Fibroblast of mammary gland (primary cell): ENCODE data around the gene CHST11.

Experiments used
- DNase-seq: peaks from one replicate; pipeline ENCODE4 v3.0.0-alpha.2; 2010; ENCODE audit warnings: low read depth
- H3K4me3 ChIP-seq: 2 replicates; pipeline ENCODE4 v1.5.1; 2011; ENCODE audit warnings: low read depth, mild to moderate bottlenecking, low read length, moderate library complexity; ENCODE audit not compliant: control insufficient read depth
- TF ChIP-seq, protein P1 (sequence below): conservative IDR thresholded peaks from 2 replicates; pipeline ENCODE4 v1.5.1; 2011; ENCODE audit warnings: low read depth, low read length, inconsistent platforms; ENCODE audit not compliant: control insufficient read depth, insufficient read depth

Gene CHST11

DNA sequence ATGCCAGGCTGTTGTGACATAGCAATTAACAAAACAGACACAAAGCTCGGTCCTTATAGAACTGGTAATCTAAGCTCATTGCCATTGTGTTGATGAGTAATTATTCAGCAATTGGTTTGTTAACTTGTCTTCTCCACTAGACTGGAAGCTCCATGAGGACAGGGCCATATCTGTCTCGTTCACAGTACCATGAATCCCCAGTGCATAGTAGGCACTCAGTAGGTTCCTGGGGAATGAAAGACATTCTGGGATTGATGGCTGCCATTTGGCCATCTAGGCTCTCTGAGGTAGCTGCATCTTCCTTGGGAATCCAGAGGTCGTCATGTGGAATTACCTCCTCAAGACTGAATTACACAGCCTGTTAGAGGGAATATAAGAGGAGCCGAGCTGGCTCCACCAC, 177.3 kb downstream of the CHST11 start:
- TF ChIP-seq, protein P1, sequence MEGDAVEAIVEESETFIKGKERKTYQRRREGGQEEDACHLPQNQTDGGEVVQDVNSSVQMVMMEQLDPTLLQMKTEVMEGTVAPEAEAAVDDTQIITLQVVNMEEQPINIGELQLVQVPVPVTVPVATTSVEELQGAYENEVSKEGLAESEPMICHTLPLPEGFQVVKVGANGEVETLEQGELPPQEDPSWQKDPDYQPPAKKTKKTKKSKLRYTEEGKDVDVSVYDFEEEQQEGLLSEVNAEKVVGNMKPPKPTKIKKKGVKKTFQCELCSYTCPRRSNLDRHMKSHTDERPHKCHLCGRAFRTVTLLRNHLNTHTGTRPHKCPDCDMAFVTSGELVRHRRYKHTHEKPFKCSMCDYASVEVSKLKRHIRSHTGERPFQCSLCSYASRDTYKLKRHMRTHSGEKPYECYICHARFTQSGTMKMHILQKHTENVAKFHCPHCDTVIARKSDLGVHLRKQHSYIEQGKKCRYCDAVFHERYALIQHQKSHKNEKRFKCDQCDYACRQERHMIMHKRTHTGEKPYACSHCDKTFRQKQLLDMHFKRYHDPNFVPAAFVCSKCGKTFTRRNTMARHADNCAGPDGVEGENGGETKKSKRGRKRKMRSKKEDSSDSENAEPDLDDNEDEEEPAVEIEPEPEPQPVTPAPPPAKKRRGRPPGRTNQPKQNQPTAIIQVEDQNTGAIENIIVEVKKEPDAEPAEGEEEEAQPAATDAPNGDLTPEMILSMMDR, result no peak
- no peak for DNase-seq
- no peak overlapping the region for H3K4me3 ChIP-seq

- no peak for DNase-seq
- TF ChIP-seq, protein P1, result no peak
- H3K4me3 ChIP-seq, result no peak overlapping the region
These were observed 178.1 kb downstream of the CHST11 start for GRCh38 chr12:104634852-104635251.

DNA sequence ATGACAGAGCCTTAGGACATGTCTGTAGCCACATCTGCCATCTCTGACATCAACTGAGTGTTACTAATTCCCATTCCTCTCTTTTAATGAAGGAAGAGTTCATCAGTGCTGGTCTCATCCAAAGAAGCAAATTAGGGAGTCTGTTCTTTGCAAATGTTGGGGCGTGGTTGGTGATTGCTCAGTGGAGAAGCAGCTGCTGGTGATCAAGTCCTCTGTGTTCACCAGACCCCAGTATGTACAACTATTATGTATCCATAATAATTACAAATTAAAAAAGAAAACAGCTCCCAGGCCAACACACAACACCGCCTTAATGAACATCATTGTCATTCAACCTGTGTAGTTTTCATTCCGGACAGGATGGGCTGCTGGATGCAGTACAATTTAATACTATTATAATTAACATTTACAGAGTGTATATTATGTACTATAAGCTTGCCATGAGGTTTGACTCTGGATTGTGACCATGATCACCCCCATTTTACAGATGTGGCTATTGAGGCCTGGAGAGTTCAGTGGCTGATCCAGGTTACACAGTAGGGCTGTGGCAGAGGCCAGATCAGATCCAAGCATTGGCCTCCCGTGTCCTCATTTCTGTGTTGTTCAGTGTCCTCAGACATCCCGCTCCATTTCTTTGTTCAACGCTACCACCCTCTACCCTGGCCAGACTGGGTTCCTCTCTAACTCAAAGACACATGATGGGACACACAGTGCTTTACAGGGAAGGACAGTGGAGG, 179.0 kb downstream of the CHST11 start:
- TF ChIP-seq, protein P1, result no peak
- DNase-seq, result no peak
- no peak overlapping the region for H3K4me3 ChIP-seq

DNA sequence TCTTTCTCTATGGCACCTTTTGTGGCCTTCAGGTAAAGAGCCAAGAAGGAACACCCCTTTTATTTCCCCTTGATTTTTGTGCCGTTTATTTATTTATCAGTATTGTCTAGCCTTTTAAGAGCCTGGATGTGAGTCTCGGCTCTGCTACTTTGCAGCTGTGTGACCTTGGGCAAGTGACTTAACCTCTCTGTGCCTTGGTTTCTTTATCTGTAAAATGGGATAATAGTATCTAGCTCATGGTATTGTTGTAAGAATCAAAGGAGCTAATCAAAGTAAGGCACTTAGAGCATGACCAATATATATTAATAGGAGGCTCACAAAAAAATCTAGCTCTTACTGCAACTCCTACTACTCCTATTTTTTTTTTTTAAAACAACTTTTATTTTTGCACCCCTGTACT, 179.7 kb downstream of the CHST11 start:
- DNase-seq, result no peak
- no peak overlapping the region for H3K4me3 ChIP-seq
- TF ChIP-seq, protein P1, result no peak

GRCh38 chr12:104637604-104638003, 180.9 kb downstream of the CHST11 start:
- no peak for DNase-seq
- TF ChIP-seq, protein P1, result no peak
- H3K4me3 ChIP-seq, result no peak overlapping the region

GRCh38 chr12:104638218-104638850, 181.6 kb downstream of the CHST11 start:
- DNase-seq, result no peak
- TF ChIP-seq, protein P1, result no peak
- no peak overlapping the region for H3K4me3 ChIP-seq
